Central memory CD8-positive, alpha-beta T cell (primary cell): ENCODE measurements around the gene SNCG.

Experiments
- ATAC-seq: fragments of 150-1000 bp; cut with Tn5 transposase; replicated peaks from 2 replicates; pipeline ENCODE4 v1.10.0; 2022; ENCODE audit warnings: mild to moderate bottlenecking, moderate FRiP score, moderate number of reproducible peaks; ENCODE audit not compliant: poor library complexity, severe bottlenecking; ENCODE audit errors: extremely low read depth
- DNase-seq, 2 donors: peaks; one replicate each; pipeline ENCODE4 v3.0.0; 2021; ENCODE audit warnings: low spot score in 2 of 2
- H3K27ac Mint-ChIP-seq: one replicate; pipeline ENCODE4 v1.8.0; 2022; ENCODE audit warnings: low read depth, mild to moderate bottlenecking, moderate library complexity, mixed read lengths
- H3K27me3 Mint-ChIP-seq: one replicate; pipeline ENCODE4 v1.8.0; 2022; ENCODE audit warnings: mixed read lengths
- H3K36me3 Mint-ChIP-seq: one replicate; pipeline ENCODE4 v1.8.0; 2022; ENCODE audit warnings: mild to moderate bottlenecking, moderate library complexity, mixed read lengths; ENCODE audit not compliant: insufficient read depth
- H3K4me1 Mint-ChIP-seq: one replicate; pipeline ENCODE4 v1.8.0; 2022; ENCODE audit warnings: mixed read lengths
- H3K4me3 Mint-ChIP-seq: one replicate; pipeline ENCODE4 v1.8.0; 2022; ENCODE audit warnings: mild to moderate bottlenecking, moderate library complexity, mixed read lengths
- H3K9me3 Mint-ChIP-seq: one replicate; pipeline ENCODE4 v1.8.0; 2022; ENCODE audit warnings: mixed read lengths

Gene SNCG

DNA sequence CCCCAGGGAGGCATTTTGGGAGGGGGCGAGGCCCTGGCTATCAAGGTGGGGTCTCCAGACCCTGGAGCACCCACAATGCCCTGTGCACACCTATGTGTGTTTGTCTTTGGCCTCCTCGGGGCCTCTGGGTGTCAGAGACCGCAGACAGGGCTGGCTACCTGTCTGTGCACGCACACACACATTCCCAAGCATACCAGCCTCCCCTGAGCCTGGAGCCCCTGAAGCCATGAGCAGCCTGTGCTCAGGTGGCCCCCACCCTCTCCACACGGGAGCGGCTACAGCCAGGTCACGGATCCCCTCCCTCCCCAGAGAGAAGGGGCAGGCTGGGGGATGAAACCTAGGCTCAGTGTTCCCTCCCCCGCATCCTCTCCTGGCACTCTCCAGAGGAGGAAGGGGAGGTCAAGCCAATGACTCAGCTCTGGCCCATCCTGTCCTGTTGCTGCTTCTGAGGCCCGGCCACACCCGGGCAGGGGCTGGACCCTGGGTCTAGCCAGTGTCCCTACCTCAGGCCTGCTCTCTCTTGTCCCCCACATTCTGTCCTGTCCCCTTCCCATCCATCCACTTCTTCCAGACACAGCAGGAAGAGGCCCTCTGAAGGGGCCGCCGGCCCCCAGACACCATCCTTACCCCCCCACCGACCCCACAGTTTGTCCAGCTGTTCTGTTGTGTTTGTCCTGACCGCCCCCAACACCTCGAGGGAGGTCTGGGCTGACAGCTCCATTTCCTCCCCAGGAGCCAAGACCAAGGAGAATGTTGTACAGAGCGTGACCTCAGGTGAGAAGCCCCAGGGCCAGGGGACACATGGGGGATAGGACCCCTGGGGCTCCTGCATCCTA, 720 bp downstream of the SNCG start:
- ATAC-seq (no peak), DNase-seq (no peak)
- Mint-ChIP-seq H3K27ac (no peak overlapping the region), H3K27me3 (no peaks in the 10 kb centered on the region), H3K36me3 (no peaks in the 10 kb centered on the region), H3K9me3 (no peaks in the 10 kb centered on the region), H3K4me3 (no peak overlapping the region), H3K4me1 (peaks cover 4% of the 10 kb centered on the region)

DNA sequence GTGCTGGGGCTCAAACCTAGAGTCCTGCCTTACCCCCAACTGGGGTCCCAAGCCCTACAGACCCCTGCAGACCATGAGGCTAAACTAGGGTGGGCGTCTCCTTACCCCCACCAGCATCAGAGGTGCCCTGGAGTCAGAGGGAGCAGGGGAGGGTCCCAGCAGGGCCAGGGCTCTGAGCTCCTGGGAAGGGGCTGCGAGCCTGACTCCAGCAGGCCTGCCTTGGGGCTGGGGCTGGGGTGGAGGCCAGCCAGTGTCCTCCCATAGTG, 1.3 kb downstream of the SNCG start:
- no peaks in the 10 kb centered on the region for H3K27me3 Mint-ChIP-seq
- DNase-seq, result no peak
- peaks cover 4% of the 10 kb centered on the region for H3K4me1 Mint-ChIP-seq
- H3K9me3 Mint-ChIP-seq, result no peaks in the 10 kb centered on the region
- no peaks in the 10 kb centered on the region for H3K36me3 Mint-ChIP-seq
- H3K27ac Mint-ChIP-seq, result no peak overlapping the region
- ATAC-seq, result no peak
- H3K4me3 Mint-ChIP-seq, result no peak overlapping the region

DNA sequence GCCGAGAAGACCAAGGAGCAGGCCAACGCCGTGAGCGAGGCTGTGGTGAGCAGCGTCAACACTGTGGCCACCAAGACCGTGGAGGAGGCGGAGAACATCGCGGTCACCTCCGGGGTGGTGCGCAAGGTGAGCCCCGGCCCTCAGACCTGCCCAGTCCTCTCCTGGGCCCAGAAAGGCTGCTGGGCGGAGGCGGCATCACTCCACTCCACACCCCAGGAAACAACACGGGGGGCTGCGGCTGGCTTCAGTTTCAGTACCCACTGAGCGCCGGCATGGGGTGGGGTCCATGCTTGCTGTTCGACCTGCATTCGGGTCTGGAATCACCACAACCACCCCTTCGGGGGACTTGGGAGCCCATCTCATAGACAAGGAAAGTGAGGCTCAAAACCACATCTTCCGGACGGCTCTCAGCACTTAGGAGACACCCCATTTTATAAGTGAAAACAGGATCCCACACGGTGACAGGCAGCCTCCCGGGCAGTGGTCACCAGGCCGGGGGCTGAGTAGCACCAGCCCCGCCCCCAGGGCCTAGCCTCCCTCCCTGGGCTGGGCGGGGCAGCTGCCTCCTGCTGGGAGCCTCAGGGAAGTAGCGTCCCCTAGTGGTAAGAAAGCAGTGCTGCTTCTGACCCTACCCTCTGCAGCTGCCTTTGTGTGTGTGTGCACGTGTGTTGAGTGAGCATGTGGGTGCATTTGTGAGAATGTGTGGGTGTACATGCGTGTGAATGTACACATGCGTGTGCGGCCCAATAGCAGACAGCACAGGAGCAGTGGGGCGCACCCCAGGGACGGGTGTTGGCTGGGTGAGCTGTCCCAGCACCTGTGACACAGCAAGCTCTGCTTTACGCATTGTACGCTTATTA, 1.8 kb downstream of the SNCG start:
- Mint-ChIP-seq H3K4me1 (peaks cover 4% of the 10 kb centered on the region), H3K9me3 (no peaks in the 10 kb centered on the region), H3K27me3 (no peaks in the 10 kb centered on the region), H3K4me3 (no peak overlapping the region), H3K27ac (no peak overlapping the region), H3K36me3 (peaks cover 2% of the 10 kb centered on the region)
- ATAC-seq, result peak; percentile 32
- DNase-seq, result no peak

DNA sequence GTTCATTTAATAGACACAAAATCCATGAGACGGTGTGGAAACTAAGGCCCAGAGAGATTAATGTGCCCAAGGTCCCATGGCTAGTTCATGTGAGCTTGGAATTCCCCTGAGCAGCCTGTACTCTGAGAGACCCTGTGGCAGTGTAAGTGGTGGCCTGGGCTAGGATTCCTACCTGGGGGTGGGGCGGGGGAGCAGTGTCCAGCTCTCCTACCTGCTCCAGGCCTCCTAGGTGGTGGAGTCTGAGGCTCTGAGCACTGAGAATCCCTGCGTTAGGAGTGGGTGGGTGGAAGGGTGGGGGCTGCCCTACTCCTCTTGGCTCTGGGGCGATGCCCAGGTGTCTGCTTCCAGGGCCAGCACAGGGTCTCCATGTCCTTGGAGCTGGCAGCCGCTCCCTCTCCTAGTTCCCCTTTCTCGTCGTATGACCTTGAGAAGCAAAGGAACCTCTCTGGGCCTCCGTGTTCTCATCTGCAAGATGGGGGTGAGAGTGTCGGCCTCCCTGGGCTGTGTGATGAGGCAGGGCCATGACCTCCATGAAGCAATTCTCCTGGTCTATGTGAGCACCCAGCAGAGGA, 2.5 kb downstream of the SNCG start:
- Mint-ChIP-seq H3K27ac (no peak overlapping the region), H3K9me3 (no peaks in the 10 kb centered on the region)

DNA sequence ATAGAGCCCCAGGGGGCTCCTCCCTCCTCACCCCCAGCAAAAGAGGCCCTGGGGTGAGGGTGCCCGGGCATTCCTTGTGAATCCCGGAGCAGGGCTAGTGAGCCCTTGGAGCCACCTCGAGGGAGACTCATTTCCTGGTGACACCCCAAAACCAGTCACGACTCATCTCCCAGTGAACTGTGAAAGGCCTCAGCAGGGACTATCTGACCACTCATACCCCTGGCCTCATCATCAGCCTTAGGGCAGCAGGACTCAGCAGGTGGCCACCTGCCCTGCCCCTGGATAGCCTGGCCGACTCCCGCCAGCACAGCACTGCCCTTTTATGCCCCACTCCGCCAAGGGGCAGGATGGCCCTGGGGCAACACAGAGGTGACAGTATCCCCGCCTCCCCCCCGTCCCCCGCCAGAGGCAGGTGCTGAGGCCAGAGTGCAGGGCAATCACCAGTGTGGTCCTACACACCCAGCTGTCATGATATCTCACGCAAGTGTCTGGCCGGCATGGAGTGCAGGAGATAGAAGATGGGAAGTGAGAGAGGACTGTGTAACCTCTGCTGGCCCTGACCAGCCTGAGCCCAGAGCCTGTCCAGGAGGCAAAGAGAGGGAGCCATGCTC, 3.2 kb downstream of the SNCG start:
- Mint-ChIP-seq H3K27ac (no peak overlapping the region), H3K36me3 (peaks cover 2% of the 10 kb centered on the region), H3K4me3 (no peak overlapping the region), H3K4me1 (peaks cover 15% of the 10 kb centered on the region), H3K27me3 (no peaks in the 10 kb centered on the region), H3K9me3 (no peaks in the 10 kb centered on the region)
- ATAC-seq, result no peak
- no peak for DNase-seq

More for the DNA sequence above, 2.5 kb downstream of the SNCG start:
- Mint-ChIP-seq H3K27me3 (no peaks in the 10 kb centered on the region), H3K4me1 (peaks cover 9% of the 10 kb centered on the region), H3K4me3 (no peak overlapping the region), H3K36me3 (peaks cover 2% of the 10 kb centered on the region)
- DNase-seq (no peak), ATAC-seq (no peak)

DNA sequence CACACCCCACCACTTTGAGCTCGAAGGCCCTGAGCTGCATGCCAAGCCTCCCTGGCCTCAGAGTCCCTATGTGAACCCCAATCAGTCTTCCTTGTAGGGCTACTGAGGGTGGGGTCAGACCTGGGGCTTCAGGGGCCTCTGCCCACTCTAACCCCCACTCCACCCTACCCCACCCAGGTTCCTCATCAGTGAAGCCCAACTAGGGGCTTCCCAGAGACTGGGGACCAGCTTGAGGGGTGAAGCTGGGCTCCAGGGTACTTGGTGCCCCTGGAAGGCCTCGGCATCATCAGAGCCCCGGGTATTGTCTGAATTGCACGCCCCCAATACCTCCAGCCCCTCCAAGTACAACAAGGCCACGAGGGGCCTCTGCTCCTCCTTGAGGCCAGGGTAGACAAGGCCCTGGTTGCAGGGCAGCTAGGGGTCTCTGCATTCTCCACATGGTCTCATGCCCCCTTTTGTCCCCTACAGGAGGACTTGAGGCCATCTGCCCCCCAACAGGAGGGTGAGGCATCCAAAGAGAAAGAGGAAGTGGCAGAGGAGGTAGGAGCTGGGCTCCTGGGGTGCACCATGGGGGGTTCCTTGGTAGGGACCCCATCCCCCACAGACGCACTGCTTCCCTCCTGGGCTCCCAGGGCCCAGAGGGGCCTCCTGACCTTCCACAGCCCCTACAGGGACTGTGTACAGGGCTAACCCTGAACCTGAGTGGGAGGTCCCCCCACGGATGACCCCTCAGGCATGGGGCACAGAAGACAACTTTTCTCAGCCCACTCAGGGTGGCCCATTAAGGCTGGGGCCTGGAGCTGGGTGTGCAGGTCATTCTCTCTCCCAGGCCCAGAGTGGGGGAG, 4.0 kb downstream of the SNCG start:
- H3K9me3 Mint-ChIP-seq, result no peaks in the 10 kb centered on the region
- H3K4me3 Mint-ChIP-seq, result no peak overlapping the region
- H3K36me3 Mint-ChIP-seq, result peaks cover 2% of the 10 kb centered on the region
- H3K4me1 Mint-ChIP-seq, result peaks cover 17% of the 10 kb centered on the region
- DNase-seq, result no peak
- ATAC-seq, result no peak
- H3K27me3 Mint-ChIP-seq, result no peaks in the 10 kb centered on the region
- no peak overlapping the region for H3K27ac Mint-ChIP-seq

DNA sequence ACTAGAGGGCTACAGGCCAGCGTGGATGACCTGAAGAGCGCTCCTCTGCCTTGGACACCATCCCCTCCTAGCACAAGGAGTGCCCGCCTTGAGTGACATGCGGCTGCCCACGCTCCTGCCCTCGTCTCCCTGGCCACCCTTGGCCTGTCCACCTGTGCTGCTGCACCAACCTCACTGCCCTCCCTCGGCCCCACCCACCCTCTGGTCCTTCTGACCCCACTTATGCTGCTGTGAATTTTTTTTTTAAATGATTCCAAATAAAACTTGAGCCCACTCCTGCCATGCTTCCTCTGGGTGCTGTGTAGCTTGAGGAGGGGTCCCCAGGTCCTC, 4.5 kb downstream of the SNCG start:
- no peak for ATAC-seq
- H3K36me3 Mint-ChIP-seq, result peaks cover 5% of the 10 kb centered on the region
- H3K4me3 Mint-ChIP-seq, result no peak overlapping the region
- H3K9me3 Mint-ChIP-seq, result no peaks in the 10 kb centered on the region
- H3K27me3 Mint-ChIP-seq, result no peaks in the 10 kb centered on the region
- H3K4me1 Mint-ChIP-seq, result peaks cover 20% of the 10 kb centered on the region
- H3K27ac Mint-ChIP-seq, result no peak overlapping the region
- DNase-seq, result no peak

DNA sequence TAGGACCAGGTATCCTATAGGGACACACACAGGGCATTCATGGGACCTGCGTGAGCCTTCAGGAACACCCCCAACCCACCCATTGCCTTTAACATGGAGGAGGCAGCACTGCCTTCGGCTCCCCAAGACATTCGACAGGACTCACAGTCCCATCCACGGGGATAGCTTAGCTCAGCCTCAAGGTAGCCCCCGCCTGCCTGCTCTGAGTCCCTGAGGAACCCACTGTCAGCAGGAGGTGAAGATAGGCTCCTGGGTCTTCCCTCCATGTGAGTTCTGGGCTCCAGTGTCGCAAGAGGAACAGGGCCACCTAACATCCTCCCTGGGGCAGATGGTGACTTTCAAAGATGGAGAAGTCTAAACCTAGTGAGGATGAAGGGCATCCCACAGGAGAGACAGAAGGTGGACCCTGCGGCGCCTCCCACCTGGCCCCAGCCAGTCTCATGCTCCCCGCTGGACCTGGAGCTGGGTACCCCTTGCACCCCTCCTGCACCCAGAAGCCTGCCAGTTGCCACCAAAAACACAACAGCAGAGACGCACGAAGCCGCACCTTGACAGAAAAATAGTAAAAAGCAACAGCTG, 5.0 kb downstream of the SNCG start:
- H3K27me3 Mint-ChIP-seq, result no peaks in the 10 kb centered on the region

DNA sequence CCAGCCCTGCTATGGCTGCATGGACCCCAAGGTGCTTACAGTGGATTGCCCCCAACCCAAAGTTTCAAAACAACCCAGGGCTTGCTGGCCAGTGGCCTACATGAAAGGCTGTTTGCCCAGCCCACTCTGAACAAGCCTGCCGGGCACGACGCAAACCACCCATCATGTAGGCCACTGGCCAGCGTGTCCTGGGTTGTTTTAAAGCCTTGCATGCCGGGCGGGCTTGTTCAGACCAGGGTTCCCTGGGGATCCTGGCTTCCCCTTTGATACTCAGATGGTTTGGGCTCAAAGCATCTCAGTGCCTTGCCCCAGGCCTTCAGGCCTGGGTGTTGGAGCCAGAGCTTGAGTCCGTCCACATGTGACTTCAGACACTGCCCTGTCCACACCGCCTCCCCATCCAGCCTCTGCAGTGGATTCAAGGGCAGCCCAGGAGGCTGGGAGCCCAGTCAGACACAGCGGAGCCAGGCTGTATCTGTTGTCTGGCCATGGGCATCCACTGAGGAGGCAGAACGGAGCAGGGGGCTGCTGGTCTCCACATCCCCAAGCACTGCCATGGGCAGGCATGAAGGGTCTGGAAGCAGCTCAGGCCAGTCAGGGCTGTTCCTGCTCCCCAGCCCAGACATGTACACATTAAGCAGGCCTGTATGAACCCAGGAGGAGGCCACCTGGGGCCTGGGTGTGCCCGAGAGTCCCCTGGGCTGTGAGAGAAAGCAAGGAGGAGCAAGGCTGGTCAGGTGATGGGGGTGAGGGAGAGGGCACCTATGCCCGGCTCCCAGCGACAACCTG, 5.9 kb downstream of the SNCG start:
- Mint-ChIP-seq H3K4me3 (no peak overlapping the region), H3K9me3 (no peaks in the 10 kb centered on the region), H3K36me3 (peaks cover 5% of the 10 kb centered on the region), H3K27ac (no peak overlapping the region), H3K4me1 (peaks cover 20% of the 10 kb centered on the region), H3K27me3 (no peaks in the 10 kb centered on the region)
- DNase-seq (no peak), ATAC-seq (no peak)

More for the DNA sequence above, 5.0 kb downstream of the SNCG start:
- no peaks in the 10 kb centered on the region for H3K9me3 Mint-ChIP-seq
- H3K4me1 Mint-ChIP-seq, result peaks cover 20% of the 10 kb centered on the region
- no peak overlapping the region for H3K4me3 Mint-ChIP-seq
- ATAC-seq (no peak), DNase-seq (no peak)
- peaks cover 5% of the 10 kb centered on the region for H3K36me3 Mint-ChIP-seq
- H3K27ac Mint-ChIP-seq, result no peak overlapping the region

DNA sequence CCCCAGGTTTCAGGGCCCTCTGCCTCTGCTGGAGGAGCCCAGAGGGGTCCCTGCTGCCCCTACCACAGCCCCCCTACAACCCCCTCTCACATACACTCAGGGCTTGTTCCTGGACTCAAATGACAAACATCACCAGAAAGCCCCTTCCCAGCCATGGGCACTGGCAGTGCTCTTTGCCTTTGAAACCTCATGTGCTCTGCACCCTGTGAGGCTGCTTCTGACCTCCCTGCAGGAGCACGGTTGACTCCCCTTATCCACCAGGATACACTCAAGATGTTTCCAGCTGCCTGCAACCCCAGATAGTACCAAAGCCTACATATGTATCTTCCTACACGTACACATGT, 6.4 kb downstream of the SNCG start:
- DNase-seq (no peak), ATAC-seq (no peak)
- Mint-ChIP-seq H3K4me3 (no peak overlapping the region), H3K27ac (no peak overlapping the region), H3K36me3 (peaks cover 5% of the 10 kb centered on the region), H3K9me3 (no peaks in the 10 kb centered on the region), H3K27me3 (no peaks in the 10 kb centered on the region), H3K4me1 (peaks cover 20% of the 10 kb centered on the region)

DNA sequence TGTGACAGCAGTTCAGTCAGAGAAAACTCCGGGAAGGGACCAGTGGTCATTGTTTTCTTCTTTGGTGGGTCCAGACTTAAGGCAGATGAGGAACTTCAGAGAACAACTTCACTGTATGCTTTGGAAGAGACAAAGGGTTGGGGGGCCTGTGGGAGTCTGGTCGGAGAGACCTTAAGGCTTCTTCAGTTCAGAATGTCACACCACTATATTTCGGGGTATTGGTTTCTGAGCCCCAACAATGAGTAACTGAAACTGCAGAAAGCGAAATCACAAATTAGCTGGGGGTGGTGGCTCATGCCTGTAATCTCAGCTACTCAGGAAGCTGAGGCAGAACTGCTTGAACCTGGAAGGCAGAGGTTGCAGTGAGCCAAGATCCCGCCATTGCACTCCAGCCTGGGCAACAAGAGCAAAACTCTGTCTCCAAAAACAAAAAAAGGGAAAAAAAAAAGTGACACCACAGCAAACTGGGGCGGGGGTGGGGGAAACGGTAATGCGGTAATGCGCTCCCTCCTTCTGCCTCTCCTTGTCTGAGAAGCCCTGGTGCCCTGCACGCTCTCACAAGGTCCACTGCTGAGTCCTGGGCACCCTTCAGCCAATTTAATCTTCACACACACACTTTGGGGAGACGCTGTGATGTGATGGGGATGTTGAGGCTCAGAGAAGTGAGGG, 7.7 kb downstream of the SNCG start:
- peaks cover 8% of the 10 kb centered on the region for H3K36me3 Mint-ChIP-seq
- no peaks in the 10 kb centered on the region for H3K27me3 Mint-ChIP-seq
- H3K4me1 Mint-ChIP-seq, result peaks cover 20% of the 10 kb centered on the region
- no peaks in the 10 kb centered on the region for H3K9me3 Mint-ChIP-seq
- peak overlapping the region; percentile 19 for H3K4me3 Mint-ChIP-seq
- ATAC-seq (no peak), DNase-seq (no peak)
- H3K27ac Mint-ChIP-seq, result no peak overlapping the region
